Activated T-helper 1 cell treated with anti-CD3 and anti-CD28 coated beads, Interleukin-12 subunit alpha, Interleukin-12 subunit beta, Interleukin-2, Interleukin-4 antibody, amounts not matched to agents 30 ng/mL and 10 ng/mL and 1 ng/mL, durations not matched to agents 14 hours and 24 hours and 36 hours (primary cell): Measurements from ENCODE around the gene USP19. TPM values are rescaled to one million over a fixed set of nuclear protein-coding genes. Genes with fewer than 3 reads are reported as not detected.

ENCODE experiments used
- DNase-seq: peaks from one replicate; pipeline ENCODE4 v3.0.0; 2021; ENCODE audit warnings: low spot score
- H3K27ac Mint-ChIP-seq: one replicate; pipeline ENCODE4 v1.8.0; 2021; ENCODE audit warnings: mild to moderate bottlenecking, mixed read lengths
- H3K27me3 Mint-ChIP-seq: one replicate; pipeline ENCODE4 v1.8.0; 2022; ENCODE audit warnings: mild to moderate bottlenecking, moderate library complexity, mixed read lengths; ENCODE audit not compliant: insufficient read depth
- H3K36me3 Mint-ChIP-seq: one replicate; pipeline ENCODE4 v1.8.0; 2021; ENCODE audit warnings: low read depth, mixed read lengths
- H3K4me1 Mint-ChIP-seq: one replicate; pipeline ENCODE4 v1.8.0; 2021; ENCODE audit warnings: low read depth, mixed read lengths
- H3K4me3 Mint-ChIP-seq: one replicate; pipeline ENCODE4 v1.8.0; 2021; ENCODE audit warnings: mild to moderate bottlenecking, moderate library complexity, mixed read lengths
- H3K9me3 Mint-ChIP-seq: one replicate; pipeline ENCODE4 v1.8.0; 2021; ENCODE audit warnings: mixed read lengths
- intact Hi-C: fragments of 100-400 bp; cut with micrococcal nuclease; formaldehyde crosslinking; loops from one replicate; pipeline ENCODE4 v1.15.1; 2024
- total RNA-seq: library from RNA; stranded (reverse); gene quantifications from 2 replicates; pipeline ENCODE4 v1.2.3, GENCODE V29; 2022

USP19 gene
- total RNA-seq, 1 donor from 2014 or later = 57.7 TPM

DNA sequence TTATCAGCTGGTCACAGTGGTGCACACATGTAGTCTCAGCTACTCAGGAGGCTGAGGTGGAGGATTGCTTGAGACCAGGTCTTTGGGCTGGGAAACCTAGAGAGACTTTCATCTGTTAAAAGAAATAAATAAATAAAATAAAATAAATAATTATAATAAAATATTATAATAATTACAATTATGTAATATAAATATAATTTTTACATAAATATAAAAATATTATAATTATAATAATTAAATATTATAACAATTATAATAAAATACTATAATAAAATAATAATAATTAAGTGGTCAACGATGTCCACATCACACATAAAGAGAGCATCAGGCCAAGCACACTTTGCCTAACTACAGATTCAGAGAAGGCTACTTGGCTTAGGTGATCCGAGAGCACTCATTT lies 41.4 kb downstream of the USP19 start:
- Mint-ChIP-seq H3K9me3 (no peaks in the 10 kb centered on the region), H3K4me1 (no peaks in the 10 kb centered on the region), H3K27me3 (no peaks in the 10 kb centered on the region), H3K4me3 (no peak overlapping the region), H3K36me3 (peaks cover 16% of the 10 kb centered on the region), H3K27ac (no peak overlapping the region)
- DNase-seq = no peak
- intact Hi-C loops = no loop called here

- intact Hi-C loops = no loop called here
- H3K27me3 Mint-ChIP-seq = no peaks in the 10 kb centered on the region
- no peaks in the 10 kb centered on the region for H3K9me3 Mint-ChIP-seq
- no peaks in the 10 kb centered on the region for H3K4me1 Mint-ChIP-seq
- DNase-seq = no peak
- H3K36me3 Mint-ChIP-seq = peaks cover 24% of the 10 kb centered on the region
- H3K27ac Mint-ChIP-seq = no peak overlapping the region
- H3K4me3 Mint-ChIP-seq = no peak overlapping the region
Measured at GRCh38 chr3:49076646-49077045, 44.0 kb downstream of the USP19 start.

DNA sequence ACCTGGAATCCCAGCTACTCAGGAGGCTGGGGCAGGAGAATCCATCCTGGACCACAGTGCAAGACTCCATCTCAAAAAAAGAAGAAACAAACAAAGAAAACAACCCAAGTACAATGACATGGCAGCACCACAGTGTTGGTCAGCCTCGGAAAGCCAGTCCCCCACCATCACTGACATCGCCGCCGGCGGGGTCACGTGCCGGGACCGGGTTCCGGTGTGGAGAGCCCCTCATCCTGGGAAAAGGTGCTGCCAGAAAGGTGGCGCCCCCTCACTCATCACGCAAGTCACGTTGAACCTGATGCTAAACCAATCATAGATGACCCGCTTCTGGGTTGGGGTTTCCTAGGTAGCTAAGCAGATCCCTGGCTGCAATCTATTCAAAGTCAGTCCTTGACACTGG lies 44.5 kb downstream of the USP19 start:
- Mint-ChIP-seq H3K4me1 (no peaks in the 10 kb centered on the region), H3K9me3 (no peaks in the 10 kb centered on the region), H3K27ac (no peak overlapping the region), H3K27me3 (no peaks in the 10 kb centered on the region), H3K4me3 (no peak overlapping the region), H3K36me3 (peaks cover 27% of the 10 kb centered on the region)
- DNase-seq = no peak
- intact Hi-C loops = no loop called here

Other genes starting within 250 kb of the USP19 start
- 15.9 and 17.4 TPM in 2 replicates for gene SLC25A20, start 221.9 kb downstream of the USP19 start, total RNA-seq
- gene ARIH2, start 202.0 kb downstream of the USP19 start, total RNA-seq = 179 and 180 TPM in 2 replicates
- gene P4HTM, start 130.6 kb downstream of the USP19 start, total RNA-seq = 34.5 and 36.8 TPM in 2 replicates
- gene WDR6, start 113.4 kb downstream of the USP19 start, total RNA-seq = 143 and 145 TPM in 2 replicates
- 35.7 and 37.4 TPM in 2 replicates for gene DALRD3, start 102.2 kb downstream of the USP19 start, total RNA-seq
- gene NDUFAF3, start 98.7 kb downstream of the USP19 start, total RNA-seq = 126 and 129 TPM in 2 replicates
- 423 and 434 TPM in 2 replicates for gene IMPDH2, start 91.4 kb downstream of the USP19 start, total RNA-seq
- 147 and 150 TPM in 2 replicates for gene QRICH1, start 26.8 kb downstream of the USP19 start, total RNA-seq
- 185 and 200 TPM in 2 replicates for gene QARS1, start 16.1 kb downstream of the USP19 start, total RNA-seq
- not detected in 2 replicates for gene LAMB2, start 12.2 kb upstream of the USP19 start, total RNA-seq
- 27.6 and 29.1 TPM in 2 replicates for gene CCDC71, start 45.5 kb upstream of the USP19 start, total RNA-seq
- gene KLHDC8B, start 50.8 kb upstream of the USP19 start, total RNA-seq = 2.6 and 2.9 TPM in 2 replicates
- 9.1 and 10.1 TPM in 2 replicates for gene C3orf62, start 156.4 kb upstream of the USP19 start, total RNA-seq
- gene USP4, start 219.2 kb upstream of the USP19 start, total RNA-seq = 84.4 and 90.2 TPM in 2 replicates
- 181 and 188 TPM in 2 replicates for gene GPX1, start 237.5 kb upstream of the USP19 start, total RNA-seq